Measurements from ENCODE around the gene SMOC2. TPM values are rescaled to one million over a fixed set of nuclear protein-coding genes. Genes with fewer than 3 reads are reported as not detected.

The SMOC2 gene
- total RNA-seq, 1 donor from 2014 or later, result 14.4 TPM

DNA sequence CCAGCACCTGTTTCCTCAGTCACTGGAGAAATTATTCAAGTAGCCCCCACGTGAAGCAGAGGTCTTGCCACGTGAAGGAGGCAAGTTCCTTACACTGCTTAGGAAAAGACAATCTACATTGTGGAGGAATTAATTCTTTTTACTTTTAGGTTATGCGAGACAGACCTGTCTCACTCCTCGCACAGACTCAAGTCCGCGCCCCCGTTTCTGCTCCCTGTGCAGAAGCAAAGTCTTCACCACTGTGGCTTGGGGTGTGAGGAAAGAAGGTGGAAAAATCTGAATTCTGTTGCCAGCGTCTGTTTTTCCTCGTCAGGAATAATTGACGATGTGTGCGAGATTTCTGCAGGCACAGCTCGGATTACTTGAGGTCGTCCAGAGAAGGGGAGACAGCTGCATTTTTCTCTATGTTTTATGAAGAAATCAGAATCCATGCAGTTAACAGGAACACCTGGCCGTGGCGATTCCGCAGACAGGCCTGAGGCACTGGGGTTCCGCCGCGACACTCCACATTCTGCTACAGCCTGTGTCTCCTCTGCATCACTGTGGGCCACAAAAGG is 185.1 kb downstream of the SMOC2 start:
- H3K27me3 ChIP-seq (ENCODE audit: low read depth), result peaks cover 4% of the 10 kb centered on the region
- no peak overlapping the region for H3K27ac ChIP-seq (replicated peaks)
- H3K4me3 ChIP-seq, result no peak overlapping the region
- no peaks in the 10 kb centered on the region for H3K4me1 ChIP-seq
- no peaks in the 10 kb centered on the region for H3K9me3 ChIP-seq (replicated peaks)
- DNase-seq, result no peak
- TF ChIP-seq, protein P1, sequence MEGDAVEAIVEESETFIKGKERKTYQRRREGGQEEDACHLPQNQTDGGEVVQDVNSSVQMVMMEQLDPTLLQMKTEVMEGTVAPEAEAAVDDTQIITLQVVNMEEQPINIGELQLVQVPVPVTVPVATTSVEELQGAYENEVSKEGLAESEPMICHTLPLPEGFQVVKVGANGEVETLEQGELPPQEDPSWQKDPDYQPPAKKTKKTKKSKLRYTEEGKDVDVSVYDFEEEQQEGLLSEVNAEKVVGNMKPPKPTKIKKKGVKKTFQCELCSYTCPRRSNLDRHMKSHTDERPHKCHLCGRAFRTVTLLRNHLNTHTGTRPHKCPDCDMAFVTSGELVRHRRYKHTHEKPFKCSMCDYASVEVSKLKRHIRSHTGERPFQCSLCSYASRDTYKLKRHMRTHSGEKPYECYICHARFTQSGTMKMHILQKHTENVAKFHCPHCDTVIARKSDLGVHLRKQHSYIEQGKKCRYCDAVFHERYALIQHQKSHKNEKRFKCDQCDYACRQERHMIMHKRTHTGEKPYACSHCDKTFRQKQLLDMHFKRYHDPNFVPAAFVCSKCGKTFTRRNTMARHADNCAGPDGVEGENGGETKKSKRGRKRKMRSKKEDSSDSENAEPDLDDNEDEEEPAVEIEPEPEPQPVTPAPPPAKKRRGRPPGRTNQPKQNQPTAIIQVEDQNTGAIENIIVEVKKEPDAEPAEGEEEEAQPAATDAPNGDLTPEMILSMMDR (IDR thresholded peaks at IDR 0.05; ENCODE audit: borderline replicate concordance), result no peak
- intact Hi-C loops (cut with micrococcal nuclease), result no loop called here
- H3K36me3 ChIP-seq, result no peaks in the 10 kb centered on the region

DNA sequence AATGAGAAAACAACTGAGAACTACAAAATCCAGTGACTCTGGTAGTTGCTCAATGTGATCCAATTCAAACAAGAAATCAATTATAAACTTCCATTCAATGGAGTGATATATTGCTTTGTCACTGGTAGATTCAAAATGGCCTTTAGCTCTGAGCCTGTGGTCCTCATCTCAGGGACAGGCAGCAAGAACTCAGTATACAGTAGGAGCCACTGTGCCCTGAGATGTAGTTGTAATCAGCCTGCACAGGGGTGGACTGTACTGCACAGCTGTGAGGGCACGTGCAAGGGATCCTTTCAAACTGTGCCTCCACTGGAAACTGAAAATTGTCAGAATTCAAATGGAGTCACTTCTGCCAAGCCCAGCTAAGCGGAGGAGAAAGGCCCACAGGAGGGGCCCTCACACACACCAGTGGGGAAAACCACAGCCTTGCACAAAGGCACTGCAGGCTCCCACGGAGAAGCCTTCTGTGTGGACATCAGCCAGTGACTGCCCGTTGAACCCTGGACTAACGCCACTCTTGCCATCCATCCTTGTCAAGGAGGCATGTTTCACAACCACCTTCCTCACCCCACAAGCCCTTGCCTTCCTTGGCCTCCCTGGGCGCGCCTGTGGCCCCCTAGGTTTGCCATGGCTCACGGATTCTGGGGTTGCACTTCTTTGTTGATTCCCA is 186.7 kb downstream of the SMOC2 start:
- intact Hi-C loops (cut with micrococcal nuclease), result no loop called here

DNA sequence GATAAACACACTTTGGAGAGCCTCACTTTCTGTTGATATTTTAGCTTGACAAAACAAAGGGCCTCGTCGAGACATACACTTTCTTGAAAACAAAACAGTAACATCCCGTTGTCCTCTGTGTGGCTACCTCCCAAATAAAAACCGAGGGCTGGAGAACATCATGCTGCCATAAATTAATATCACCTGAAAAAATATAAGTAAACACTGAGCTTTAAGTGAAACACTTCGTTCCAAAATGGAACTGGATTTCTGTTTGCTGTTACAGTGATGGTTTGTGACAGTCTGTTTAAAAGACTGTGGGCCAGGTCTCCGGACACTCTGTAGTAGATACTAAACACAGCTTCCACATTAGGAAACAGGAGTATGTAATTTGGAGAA is 187.2 kb downstream of the SMOC2 start:
- Histone ChIP-seq H3K27ac (replicated peaks) (no peak overlapping the region), H3K4me3 (no peak overlapping the region), H3K4me1 (no peaks in the 10 kb centered on the region), H3K9me3 (replicated peaks) (no peaks in the 10 kb centered on the region), H3K36me3 (no peaks in the 10 kb centered on the region), H3K27me3 (ENCODE audit: low read depth) (peaks cover 4% of the 10 kb centered on the region)
- intact Hi-C loops (cut with micrococcal nuclease), result no loop called here
- no peak for DNase-seq
- TF ChIP-seq, protein P1 (IDR thresholded peaks at IDR 0.05; ENCODE audit: borderline replicate concordance), result no peak

More for the DNA sequence above, 186.7 kb downstream of the SMOC2 start:
- Histone ChIP-seq H3K9me3 (replicated peaks) (no peaks in the 10 kb centered on the region), H3K27me3 (ENCODE audit: low read depth) (peaks cover 4% of the 10 kb centered on the region), H3K36me3 (no peaks in the 10 kb centered on the region), H3K4me3 (no peak overlapping the region), H3K27ac (replicated peaks) (no peak overlapping the region), H3K4me1 (no peaks in the 10 kb centered on the region)
- TF ChIP-seq, protein P1 (IDR thresholded peaks at IDR 0.05; ENCODE audit: borderline replicate concordance), result no peak
- DNase-seq, result no peak

DNA sequence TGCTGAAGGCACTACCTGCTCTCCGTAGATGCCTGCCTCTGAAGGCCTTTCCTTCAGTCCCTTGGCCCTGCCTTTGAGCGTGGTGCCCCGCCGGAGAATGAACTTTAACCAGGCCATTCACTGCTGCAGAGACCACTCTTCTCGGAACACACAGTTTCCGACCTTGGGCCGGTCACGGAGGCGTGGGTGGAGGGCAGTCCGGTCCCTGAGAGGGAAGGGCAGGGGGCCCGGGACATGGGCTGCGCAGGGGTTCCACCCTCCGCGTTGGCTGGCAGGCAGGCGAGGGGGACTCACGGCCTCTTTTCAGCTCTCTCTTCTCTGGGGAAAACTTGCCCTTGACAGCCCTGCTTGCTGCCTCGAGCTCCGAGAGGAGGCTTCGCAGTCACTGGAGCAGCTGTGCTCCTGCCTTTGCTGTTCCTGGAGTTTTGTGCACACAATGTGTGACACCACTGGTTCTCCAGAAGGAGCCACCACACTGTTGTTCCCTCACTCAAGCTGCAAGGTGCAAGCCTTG is 187.8 kb downstream of the SMOC2 start:
- H3K9me3 ChIP-seq (replicated peaks), result no peaks in the 10 kb centered on the region
- H3K27ac ChIP-seq (replicated peaks), result no peak overlapping the region
- TF ChIP-seq, protein P1 (IDR thresholded peaks at IDR 0.05; ENCODE audit: borderline replicate concordance), result no peak
- peaks cover 1% of the 10 kb centered on the region for H3K27me3 ChIP-seq (ENCODE audit: low read depth)
- intact Hi-C loops (cut with micrococcal nuclease), result no loop called here
- H3K4me1 ChIP-seq, result no peaks in the 10 kb centered on the region
- DNase-seq, result no peak
- no peaks in the 10 kb centered on the region for H3K36me3 ChIP-seq
- H3K4me3 ChIP-seq, result no peak overlapping the region

DNA sequence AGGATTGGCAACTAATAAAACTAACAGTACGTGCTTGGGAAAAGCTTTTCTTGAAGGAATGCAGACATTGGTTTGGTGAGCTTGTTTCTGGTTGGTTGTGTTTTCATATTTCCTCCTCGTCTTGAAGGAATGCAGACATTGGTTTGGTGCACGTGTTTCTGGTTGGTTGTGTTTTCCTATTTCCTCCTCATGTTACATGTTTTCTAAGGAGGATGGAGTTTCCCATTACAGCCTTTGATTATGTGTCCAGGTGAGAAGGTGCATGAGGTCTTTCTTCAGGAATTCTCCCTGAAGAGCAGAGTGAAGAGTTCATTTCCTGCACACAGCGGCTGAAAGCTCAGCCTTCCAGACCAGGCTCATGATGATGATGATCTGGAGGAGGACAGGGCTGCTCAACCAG is 190.6 kb downstream of the SMOC2 start:
- TF ChIP-seq, protein P1 (IDR thresholded peaks at IDR 0.05; ENCODE audit: borderline replicate concordance), result no peak
- H3K36me3 ChIP-seq, result no peaks in the 10 kb centered on the region
- no peaks in the 10 kb centered on the region for H3K9me3 ChIP-seq (replicated peaks)
- no peak for DNase-seq
- intact Hi-C loops (cut with micrococcal nuclease), result no loop called here
- H3K27me3 ChIP-seq (ENCODE audit: low read depth), result no peaks in the 10 kb centered on the region
- H3K4me3 ChIP-seq, result no peak overlapping the region
- H3K4me1 ChIP-seq, result peaks cover 8% of the 10 kb centered on the region
- no peak overlapping the region for H3K27ac ChIP-seq (replicated peaks)
